NB4 (cell line): ENCODE measurements around the gene KLK13.

ENCODE experiments used
- CTCF ChIP-seq: IDR thresholded peaks from one replicate; pipeline ENCODE4 v1.5.1; 2012; ENCODE audit warnings: low read depth, low read length
- MYC ChIP-seq: IDR thresholded peaks from 2 replicates; pipeline ENCODE4 v1.6.1; 2011; ENCODE audit warnings: low read depth, low read length
- POLR2A ChIP-seq: IDR thresholded peaks from 2 replicates; pipeline ENCODE4 v1.6.1; 2011; ENCODE audit warnings: mild to moderate bottlenecking; ENCODE audit not compliant: insufficient read length; ENCODE audit errors: extremely low read depth

- no peak for TF ChIP-seq CTCF
- no peak for TF ChIP-seq POLR2A
- no peak for TF ChIP-seq MYC
Observed at GRCh38 chr19:51044327-51044726, 20.6 kb downstream of the KLK13 start.
